H9 (cell line): ENCODE measurements around the gene ATP7B. TPM values are rescaled to one million over a fixed set of nuclear protein-coding genes. Genes with fewer than 3 reads are reported as not detected.

Source experiments
- DNase-seq: peaks from one replicate; pipeline ENCODE4 v3.0.0-alpha.2; 2017
- H2AFZ ChIP-seq: one replicate; pipeline ENCODE4 v1.6.1; 2013; ENCODE audit warnings: mild to moderate bottlenecking, low read length, control low read depth, moderate library complexity
- H2AK5ac ChIP-seq: 2 replicates; pipeline ENCODE4 v1.6.1; 2013; ENCODE audit warnings: low read length, control low read depth, mixed read lengths; ENCODE audit not compliant: insufficient read length
- H2BK120ac ChIP-seq: one replicate; pipeline ENCODE4 v1.6.1; 2013; ENCODE audit warnings: low read depth, mild to moderate bottlenecking, low read length, control low read depth, inconsistent platforms; ENCODE audit not compliant: poor library complexity, severe bottlenecking
- H2BK12ac ChIP-seq: 2 replicates; pipeline ENCODE4 v1.6.1; 2013; ENCODE audit warnings: low read length, control low read depth, mixed read lengths, low read depth; ENCODE audit not compliant: insufficient read length
- H2BK15ac ChIP-seq: 2 replicates; pipeline ENCODE4 v1.6.1; 2013; ENCODE audit warnings: low read depth, low read length, control low read depth
- H2BK20ac ChIP-seq: one replicate; pipeline ENCODE4 v1.6.1; 2013; ENCODE audit warnings: low read depth, mild to moderate bottlenecking, low read length, control low read depth, inconsistent platforms; ENCODE audit not compliant: poor library complexity, severe bottlenecking
- H2BK5ac ChIP-seq: 2 replicates; pipeline ENCODE4 v1.6.1; 2013; ENCODE audit warnings: low read length, control low read depth, mixed read lengths; ENCODE audit not compliant: insufficient read length
- H3K14ac ChIP-seq: 2 replicates; pipeline ENCODE4 v1.6.1; 2013; ENCODE audit warnings: low read length, control low read depth; ENCODE audit not compliant: insufficient read depth
- H3K18ac ChIP-seq: 2 replicates; pipeline ENCODE4 v1.6.1; 2013; ENCODE audit warnings: low read depth, mild to moderate bottlenecking, mixed read lengths, low read length, control low read depth; ENCODE audit not compliant: insufficient read length
- H3K23ac ChIP-seq: 2 replicates; pipeline ENCODE4 v1.6.1; 2013; ENCODE audit warnings: low read length, control low read depth, mixed read lengths, low read depth; ENCODE audit not compliant: insufficient read length
- H3K23me2 ChIP-seq: 2 replicates; pipeline ENCODE4 v1.6.1; 2013; ENCODE audit warnings: low read depth, mild to moderate bottlenecking, mixed read lengths, low read length, control low read depth; ENCODE audit not compliant: insufficient read length, poor library complexity, severe bottlenecking
- H3K27ac ChIP-seq: 2 replicates; pipeline ENCODE4 v1.5.1; 2013; ENCODE audit warnings: low read length, control low read depth, mixed read lengths, low read depth; ENCODE audit not compliant: insufficient read length
- H3K27me3 ChIP-seq: 2 replicates; pipeline ENCODE4 v1.6.1; 2013; ENCODE audit warnings: low read length, control low read depth, inconsistent platforms; ENCODE audit not compliant: insufficient read depth
- H3K4ac ChIP-seq: 2 replicates; pipeline ENCODE4 v1.6.1; 2013; ENCODE audit warnings: low read depth, mild to moderate bottlenecking, control low read depth, inconsistent platforms, low read length, moderate library complexity
- H3K4me1 ChIP-seq: 2 replicates; pipeline ENCODE4 v1.6.1; 2013; ENCODE audit warnings: low read length, control low read depth, inconsistent platforms; ENCODE audit not compliant: insufficient read depth
- H3K4me2 ChIP-seq: 2 replicates; pipeline ENCODE4 v1.6.1; 2013; ENCODE audit warnings: low read length, control low read depth, mixed read lengths; ENCODE audit not compliant: insufficient read length, insufficient read depth
- H3K56ac ChIP-seq: 2 replicates; pipeline ENCODE4 v1.6.1; 2013; ENCODE audit warnings: low read depth, mild to moderate bottlenecking, mixed read lengths, low read length, control low read depth; ENCODE audit not compliant: insufficient read length
- H3K79me1 ChIP-seq: 2 replicates; pipeline ENCODE4 v1.6.1; 2013; ENCODE audit warnings: low read depth, mild to moderate bottlenecking, moderate library complexity, low read length, control low read depth, inconsistent platforms; ENCODE audit not compliant: insufficient read depth, poor library complexity, severe bottlenecking
- H3K79me2 ChIP-seq: 2 replicates; pipeline ENCODE4 v1.6.1; 2013; ENCODE audit warnings: low read length, control low read depth, inconsistent platforms; ENCODE audit not compliant: insufficient read depth
- H3K9ac ChIP-seq: 2 replicates; pipeline ENCODE4 v1.6.1; 2013; ENCODE audit warnings: low read length, control low read depth, mixed read lengths; ENCODE audit not compliant: insufficient read length; ENCODE audit errors: extremely low read depth
- H3K9me3 ChIP-seq: one replicate; pipeline ENCODE4 v1.6.1; 2013; ENCODE audit warnings: low read depth, low read length, inconsistent platforms; ENCODE audit not compliant: control insufficient read depth
- H3T11ph ChIP-seq: one replicate; pipeline ENCODE4 v1.6.1; 2013; ENCODE audit warnings: mild to moderate bottlenecking, low read length, control low read depth, inconsistent platforms
- H4K20me1 ChIP-seq: one replicate; pipeline ENCODE4 v1.6.1; 2013; ENCODE audit not compliant: control insufficient read depth, insufficient read length, insufficient read depth
- H4K5ac ChIP-seq: 2 replicates; pipeline ENCODE4 v1.6.1; 2013; ENCODE audit warnings: low read depth, mild to moderate bottlenecking, mixed read lengths, low read length, control low read depth; ENCODE audit not compliant: insufficient read length
- H4K8ac ChIP-seq: replicated peaks from 2 replicates; pipeline ENCODE4 v1.6.1; 2013; ENCODE audit warnings: low read length, control low read depth, mixed read lengths, low read depth; ENCODE audit not compliant: insufficient read length
- H4K91ac ChIP-seq: 2 replicates; pipeline ENCODE4 v1.6.1; 2013; ENCODE audit warnings: low read depth, mild to moderate bottlenecking, moderate library complexity, mixed read lengths, low read length, control low read depth; ENCODE audit not compliant: insufficient read length
- H3K27ac Mint-ChIP-seq, 3 experiments: 2 replicates in 2 of 3; 3 replicates in 1 of 3; pipeline ENCODE4 v1.8.0; 2020 to 2021; ENCODE audit warnings: mixed read lengths in 3 of 3, mild to moderate bottlenecking in 1 of 3, moderate library complexity in 1 of 3
- H3K27me3 Mint-ChIP-seq: 2 replicates; pipeline ENCODE4 v1.8.0; 2021; ENCODE audit warnings: low read depth, mild to moderate bottlenecking, moderate library complexity, mixed read lengths
- H3K36me3 Mint-ChIP-seq, 3 experiments: 2 replicates in 2 of 3; 3 replicates in 1 of 3; pipeline ENCODE4 v1.8.0; 2020 to 2021; ENCODE audit warnings: low read depth in 3 of 3, mixed read lengths in 3 of 3; ENCODE audit not compliant: insufficient read depth in 1 of 3
- H3K4me1 Mint-ChIP-seq, 2 experiments: 2 replicates each; pipeline ENCODE4 v1.8.0; 2020; ENCODE audit warnings: mixed read lengths in 2 of 2
- H3K4me3 Mint-ChIP-seq, 2 experiments: 2 replicates in 1 of 2; 3 replicates in 1 of 2; pipeline ENCODE4 v1.8.0; 2020 to 2021; ENCODE audit warnings: mild to moderate bottlenecking in 2 of 2, mixed read lengths in 2 of 2, moderate library complexity in 1 of 2
- H3K9me3 Mint-ChIP-seq, 2 experiments: 2 replicates in 1 of 2; 3 replicates in 1 of 2; pipeline ENCODE4 v1.8.0; 2020; ENCODE audit warnings: mild to moderate bottlenecking in 2 of 2, mixed read lengths in 2 of 2, moderate library complexity in 1 of 2
- WGBS: extraction: QIAGEN DNeasy Blood & Tissue Kit; methylation state at CpG from one replicate; pipeline ENCODE4 v1.1.7; 2013; ENCODE audit warnings: missing lambda C conversion rate, low lambda C conversion rate, mixed read lengths; ENCODE audit not compliant: insufficient read length; ENCODE audit errors: extremely low coverage; 5-methylcytosine and 5-hydroxymethylcytosine counted together
- total RNA-seq: library from RNA; stranded (reverse); gene quantifications from 2 replicates; pipeline ENCODE4 v1.2.1, GENCODE V29; 2021
- TF ChIP-seq, protein P1 (sequence below): fragments of 200-600 bp; sonication (generic); conservative IDR thresholded peaks from 3 replicates; pipeline ENCODE4 v1.8.0; 2021; ENCODE audit warnings: antibody characterized with exemption, mild to moderate bottlenecking

The ATP7B gene
- total RNA-seq, 1 experiment from 2014 or later, result 5.8 TPM

DNA sequence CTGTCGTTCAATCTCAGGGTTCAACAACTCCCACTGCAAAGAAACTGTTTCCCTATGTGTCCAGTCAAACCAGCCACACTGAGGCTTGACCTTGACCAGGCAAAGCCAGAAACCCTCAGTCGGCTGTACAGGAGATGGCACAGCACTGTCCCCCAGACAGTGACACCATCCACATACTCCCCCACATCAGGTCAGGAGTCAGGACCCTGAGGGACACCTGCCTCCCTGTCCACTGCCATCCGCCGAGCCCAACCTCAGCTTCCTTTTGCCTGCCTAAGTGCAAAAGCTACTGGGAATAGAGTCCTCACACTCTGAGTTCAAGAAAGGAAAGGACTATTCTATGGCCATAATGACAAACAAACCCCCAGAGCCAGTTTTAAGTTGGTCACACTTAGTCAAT is 66.8 kb downstream of the ATP7B start:
- Histone ChIP-seq H2BK15ac (no peak overlapping the region), H4K8ac (no peak overlapping the region), H2BK5ac (no peak overlapping the region), H4K91ac (no peak overlapping the region), H3K4ac (no peak overlapping the region), H3K56ac (no peak overlapping the region), H2AK5ac (no peak overlapping the region), H2AFZ (no peak overlapping the region), H4K5ac (no peak overlapping the region), H3K4me2 (no peak overlapping the region), H4K20me1 (no peaks in the 10 kb centered on the region), H3K14ac (no peak overlapping the region), H3K79me1 (no peaks in the 10 kb centered on the region), H3K79me2 (no peaks in the 10 kb centered on the region), H3K27ac (no peak overlapping the region), H3K9me3 (no peaks in the 10 kb centered on the region), H3K9ac (no peak overlapping the region), H3T11ph (no peak overlapping the region), H3K23ac (no peak overlapping the region), H3K4me1 (no peaks in the 10 kb centered on the region), H3K27me3 (no peaks in the 10 kb centered on the region), H3K18ac (no peak overlapping the region), H2BK12ac (no peak overlapping the region), H2BK20ac (no peak overlapping the region), H2BK120ac (no peak overlapping the region), H3K23me2 (no peaks in the 10 kb centered on the region)
- Mint-ChIP-seq H3K9me3 (no peaks in the 10 kb centered on the region), H3K4me3 (no peak overlapping the region), H3K4me1 (no peaks in the 10 kb centered on the region), H3K36me3 (0 out of 7 replicates have a peak, but pooled peaks cover 0 to 2% (median 0%) of the 10 kb centered on the region in 3 experiments), H3K27me3 (no peaks in the 10 kb centered on the region), H3K27ac (no peak overlapping the region)
- WGBS, result no CpG with 5 or more reads among the region's 4 CpGs
- TF ChIP-seq, protein P1, sequence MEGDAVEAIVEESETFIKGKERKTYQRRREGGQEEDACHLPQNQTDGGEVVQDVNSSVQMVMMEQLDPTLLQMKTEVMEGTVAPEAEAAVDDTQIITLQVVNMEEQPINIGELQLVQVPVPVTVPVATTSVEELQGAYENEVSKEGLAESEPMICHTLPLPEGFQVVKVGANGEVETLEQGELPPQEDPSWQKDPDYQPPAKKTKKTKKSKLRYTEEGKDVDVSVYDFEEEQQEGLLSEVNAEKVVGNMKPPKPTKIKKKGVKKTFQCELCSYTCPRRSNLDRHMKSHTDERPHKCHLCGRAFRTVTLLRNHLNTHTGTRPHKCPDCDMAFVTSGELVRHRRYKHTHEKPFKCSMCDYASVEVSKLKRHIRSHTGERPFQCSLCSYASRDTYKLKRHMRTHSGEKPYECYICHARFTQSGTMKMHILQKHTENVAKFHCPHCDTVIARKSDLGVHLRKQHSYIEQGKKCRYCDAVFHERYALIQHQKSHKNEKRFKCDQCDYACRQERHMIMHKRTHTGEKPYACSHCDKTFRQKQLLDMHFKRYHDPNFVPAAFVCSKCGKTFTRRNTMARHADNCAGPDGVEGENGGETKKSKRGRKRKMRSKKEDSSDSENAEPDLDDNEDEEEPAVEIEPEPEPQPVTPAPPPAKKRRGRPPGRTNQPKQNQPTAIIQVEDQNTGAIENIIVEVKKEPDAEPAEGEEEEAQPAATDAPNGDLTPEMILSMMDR, result no peak
- DNase-seq, result no peak
